HepG2 (cell line): ENCODE results near the gene SSTR5. TPM values are rescaled to one million over a fixed set of nuclear protein-coding genes. Genes with fewer than 3 reads are reported as not detected.

ENCODE experiments used
- NFIC ChIP-seq: IDR thresholded peaks from 2 replicates; pipeline ENCODE4 v1.6.1; 2012; ENCODE audit warnings: mild to moderate bottlenecking, low read length, inconsistent platforms
- PLRG1 ChIP-seq: fragments of 450-650 bp; conservative IDR thresholded peaks from 2 replicates; pipeline ENCODE4 v1.6.1; 2016
- SP5 ChIP-seq: IDR thresholded peaks from 2 replicates; pipeline ENCODE4 v1.6.1; 2016; ENCODE audit warnings: low read depth, borderline replicate concordance
- ZNF652 ChIP-seq: IDR thresholded peaks from 2 replicates; pipeline ENCODE4 v1.6.1; 2016; ENCODE audit warnings: low read depth, borderline replicate concordance
- polyA plus RNA-seq, 8 experiments: library from polyadenylated mRNA; depleted of rRNA in 3 of 8; stranded (reverse) in 7 of 8; unstranded in 1 of 8; fragments of >200 nt; fragmentation: Illumina TruSeq in 4 of 8; extraction: Trizol in 4 of 8; gene quantifications; 2 replicates each; pipeline versions ENCODE4 v1.2.1 to v1.2.3, GENCODE V29; 2011 to 2016; ENCODE audit warnings: low read depth in 4 of 8, missing spikeins in 1 of 8, mixed read lengths in 1 of 8; ENCODE audit not compliant: insufficient read depth in 1 of 8
- total RNA-seq, 5 experiments: library from RNA; depleted of rRNA; stranded (reverse); fragments of >200 nt; fragmentation: Illumina TruSeq; extraction: Trizol; gene quantifications; 2 replicates each; pipeline ENCODE4 v1.2.3, GENCODE V29; 2016; ENCODE audit warnings: low read depth in 1 of 5
- TF ChIP-seq, protein P1 (sequence below), 2 experiments: fragments of 450-650 bp in 1 of 2; sonication (generic) in 1 of 2; formaldehyde crosslinking in 1 of 2; IDR thresholded peaks; 2 replicates each; pipeline versions ENCODE4 v1.6.1 to v1.8.0; 2016 to 2022; ENCODE audit warnings: antibody characterized with exemption in 1 of 2, mild to moderate bottlenecking in 1 of 2, missing genetic modification reagents in 1 of 2
- TF ChIP-seq, protein P2 (sequence below): IDR thresholded peaks from 2 replicates; pipeline ENCODE4 v1.6.1; 2016; ENCODE audit warnings: control low read depth

Gene SSTR5
- total and polyA plus RNA-seq, 2 of the 13 experiments (the other 11 are each of a cell fraction or from before 2014, with no cell fraction given) = 0.20 to 0.49 TPM

DNA sequence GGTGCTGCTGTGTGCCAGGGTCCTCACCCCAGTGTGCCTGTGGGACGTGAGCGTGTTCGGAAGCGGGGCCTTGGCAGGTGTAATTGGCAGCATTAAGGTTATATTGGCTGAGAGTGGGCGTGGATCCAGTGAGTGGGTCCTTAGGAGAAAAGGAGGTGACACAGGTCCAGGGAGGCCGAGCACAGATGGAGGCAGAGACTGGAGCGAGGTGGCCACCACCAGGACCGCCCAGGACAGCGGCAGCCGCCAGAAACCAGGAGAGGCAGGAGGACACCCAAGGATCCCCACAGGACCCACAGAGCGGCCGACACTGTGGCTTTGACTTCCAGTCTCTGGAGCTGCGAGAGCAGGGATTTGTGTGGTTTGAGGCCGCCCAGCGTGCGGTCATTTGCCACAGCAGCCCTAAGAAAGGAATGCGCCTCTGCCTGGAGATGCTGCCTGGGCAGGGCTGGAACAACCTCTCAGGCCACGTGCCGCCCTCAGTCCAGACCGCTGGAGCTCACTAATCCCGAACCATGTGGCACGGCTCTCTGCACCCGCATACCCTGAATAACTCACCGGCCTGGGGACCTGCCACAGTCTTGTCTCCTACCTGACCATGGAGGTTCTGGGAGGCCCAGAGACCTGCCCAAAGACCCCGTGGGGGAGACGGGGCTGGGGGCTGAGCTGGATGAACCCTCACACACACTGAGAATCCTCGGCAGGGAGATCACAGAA, 45.6 kb upstream of the SSTR5 start (continued):
- TF ChIP-seq NFIC = no peak
- no peak for TF ChIP-seq ZNF652 (CRISPR knock-in tag)
- TF ChIP-seq SP5 = no peak
- no peak for TF ChIP-seq PLRG1
- TF ChIP-seq, protein P1, sequence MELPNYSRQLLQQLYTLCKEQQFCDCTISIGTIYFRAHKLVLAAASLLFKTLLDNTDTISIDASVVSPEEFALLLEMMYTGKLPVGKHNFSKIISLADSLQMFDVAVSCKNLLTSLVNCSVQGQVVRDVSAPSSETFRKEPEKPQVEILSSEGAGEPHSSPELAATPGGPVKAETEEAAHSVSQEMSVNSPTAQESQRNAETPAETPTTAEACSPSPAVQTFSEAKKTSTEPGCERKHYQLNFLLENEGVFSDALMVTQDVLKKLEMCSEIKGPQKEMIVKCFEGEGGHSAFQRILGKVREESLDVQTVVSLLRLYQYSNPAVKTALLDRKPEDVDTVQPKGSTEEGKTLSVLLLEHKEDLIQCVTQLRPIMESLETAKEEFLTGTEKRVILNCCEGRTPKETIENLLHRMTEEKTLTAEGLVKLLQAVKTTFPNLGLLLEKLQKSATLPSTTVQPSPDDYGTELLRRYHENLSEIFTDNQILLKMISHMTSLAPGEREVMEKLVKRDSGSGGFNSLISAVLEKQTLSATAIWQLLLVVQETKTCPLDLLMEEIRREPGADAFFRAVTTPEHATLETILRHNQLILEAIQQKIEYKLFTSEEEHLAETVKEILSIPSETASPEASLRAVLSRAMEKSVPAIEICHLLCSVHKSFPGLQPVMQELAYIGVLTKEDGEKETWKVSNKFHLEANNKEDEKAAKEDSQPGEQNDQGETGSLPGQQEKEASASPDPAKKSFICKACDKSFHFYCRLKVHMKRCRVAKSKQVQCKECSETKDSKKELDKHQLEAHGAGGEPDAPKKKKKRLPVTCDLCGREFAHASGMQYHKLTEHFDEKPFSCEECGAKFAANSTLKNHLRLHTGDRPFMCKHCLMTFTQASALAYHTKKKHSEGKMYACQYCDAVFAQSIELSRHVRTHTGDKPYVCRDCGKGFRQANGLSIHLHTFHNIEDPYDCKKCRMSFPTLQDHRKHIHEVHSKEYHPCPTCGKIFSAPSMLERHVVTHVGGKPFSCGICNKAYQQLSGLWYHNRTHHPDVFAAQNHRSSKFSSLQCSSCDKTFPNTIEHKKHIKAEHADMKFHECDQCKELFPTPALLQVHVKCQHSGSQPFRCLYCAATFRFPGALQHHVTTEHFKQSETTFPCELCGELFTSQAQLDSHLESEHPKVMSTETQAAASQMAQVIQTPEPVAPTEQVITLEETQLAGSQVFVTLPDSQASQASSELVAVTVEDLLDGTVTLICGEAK (IDR thresholded peaks at IDR 0.05) = no peak
- TF ChIP-seq, protein P1 (CRISPR knock-in tag; IDR thresholded peaks at IDR 0.05) = no peak
- TF ChIP-seq, protein P2, sequence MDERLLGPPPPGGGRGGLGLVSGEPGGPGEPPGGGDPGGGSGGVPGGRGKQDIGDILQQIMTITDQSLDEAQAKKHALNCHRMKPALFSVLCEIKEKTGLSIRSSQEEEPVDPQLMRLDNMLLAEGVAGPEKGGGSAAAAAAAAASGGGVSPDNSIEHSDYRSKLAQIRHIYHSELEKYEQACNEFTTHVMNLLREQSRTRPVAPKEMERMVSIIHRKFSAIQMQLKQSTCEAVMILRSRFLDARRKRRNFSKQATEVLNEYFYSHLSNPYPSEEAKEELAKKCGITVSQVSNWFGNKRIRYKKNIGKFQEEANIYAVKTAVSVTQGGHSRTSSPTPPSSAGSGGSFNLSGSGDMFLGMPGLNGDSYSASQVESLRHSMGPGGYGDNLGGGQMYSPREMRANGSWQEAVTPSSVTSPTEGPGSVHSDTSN (CRISPR knock-in tag) = no peak
